Thyroid gland (tissue), 4 donors: ENCODE measurements around the gene LDLRAD4. TPM values are rescaled to one million over a fixed set of nuclear protein-coding genes. Genes with fewer than 3 reads are reported as not detected.

ENCODE experiments used
- DNase-seq, 2 donors: peaks; one replicate each; pipeline ENCODE4 v3.0.0-alpha.2; 2019
- H3K27ac ChIP-seq, 3 donors: fragments of 200-600 bp; sonication (generic); 1 replicate in 2 of 3; 2 replicates in 1 of 3; pipeline ENCODE4 v1.5.1; 2016 to 2019; ENCODE audit warnings: mild to moderate bottlenecking in 1 of 3, moderate library complexity in 1 of 3
- H3K27me3 ChIP-seq: fragments of 200-600 bp; sonication (generic); one replicate; pipeline ENCODE4 v1.5.1; 2019
- H3K36me3 ChIP-seq, 2 donors: fragments of 200-600 bp; sonication (generic); one replicate each; pipeline ENCODE4 v1.5.1; 2016 to 2019
- H3K4me1 ChIP-seq, 2 donors: fragments of 200-600 bp; sonication (generic); one replicate each; pipeline ENCODE4 v1.5.1; 2017 to 2019
- H3K4me3 ChIP-seq, 3 donors: fragments of 200-600 bp; sonication (generic); replicated peaks in 1 of 3; 1 replicate in 2 of 3; 2 replicates in 1 of 3; pipeline ENCODE4 v1.5.1; 2016; ENCODE audit warnings: mild to moderate bottlenecking in 1 of 3
- H3K9me3 ChIP-seq: fragments of 200-600 bp; sonication (generic); one replicate; pipeline ENCODE4 v1.5.1; 2017
- POLR2A ChIP-seq, 2 donors: fragments of 450-650 bp; IDR thresholded peaks; one replicate each; pipeline ENCODE4 v1.6.1; 2017; ENCODE audit warnings: antibody characterized with exemption in 2 of 2, mild to moderate bottlenecking in 2 of 2, moderate library complexity in 1 of 2
- WGBS, 2 donors: methylation state at CpG; one replicate each; pipeline ENCODE4 v1.1.5; 2017; 5-methylcytosine and 5-hydroxymethylcytosine counted together
- intact Hi-C: fragments of 100-400 bp; cut with DNase I; formaldehyde crosslinking; loops from one replicate; pipeline ENCODE4 v1.15.1; 2023
- total RNA-seq, 4 donors: library from RNA; depleted of rRNA; stranded (reverse); fragments of >200 nt; gene quantifications; one replicate each; pipeline ENCODE4 v1.2.3, GENCODE V29; 2016
- TF ChIP-seq, protein P1 (sequence below), 6 experiments: fragments of 200-600 bp in 3 of 6; fragments of 450-650 bp in 3 of 6; sonication (generic) in 3 of 6; IDR thresholded peaks; one replicate each; pipeline ENCODE4 v1.5.1; 2016 to 2019; ENCODE audit warnings: antibody characterized with exemption in 6 of 6, mild to moderate bottlenecking in 2 of 6, inconsistent platforms in 1 of 6, moderate library complexity in 1 of 6

Gene LDLRAD4
- total RNA-seq, 4 donors from 2014 or later = 23.7 to 35.7 (median 29.7) TPM

DNA sequence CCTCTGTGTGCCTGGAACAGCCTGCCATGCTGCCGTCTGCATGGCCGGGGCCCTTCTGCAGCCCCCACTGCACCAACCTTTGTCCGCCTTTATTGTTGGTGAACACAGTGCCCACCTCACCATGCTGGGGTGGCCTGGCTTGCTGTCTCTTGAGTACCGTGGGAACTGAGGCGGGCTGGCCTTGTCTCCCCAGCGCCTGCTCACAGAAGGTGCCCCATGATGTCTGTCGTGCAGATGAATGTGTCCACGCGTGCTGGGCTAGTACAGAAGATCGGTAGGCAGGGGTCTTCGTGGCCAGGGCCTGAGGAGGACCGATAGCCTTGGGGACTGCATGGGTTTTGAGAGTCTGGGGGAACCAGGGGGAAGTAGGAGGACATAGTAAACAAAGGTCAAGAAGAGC lies 242.4 kb downstream of the LDLRAD4 start:
- Histone ChIP-seq H3K4me3 (no peak overlapping the region), H3K9me3 (no peaks in the 10 kb centered on the region), H3K4me1 (peaks cover 2 to 15% of the 10 kb centered on the region in 2 donors), H3K27ac (no peak overlapping the region), H3K27me3 (no peaks in the 10 kb centered on the region), H3K36me3 (no peaks in the 10 kb centered on the region)
- no peak for DNase-seq
- intact Hi-C loops = no loop called here
- WGBS, 2 donors = 89 to 91% methylated on average over 12 of the region's 12 CpGs
- TF ChIP-seq, protein P1, sequence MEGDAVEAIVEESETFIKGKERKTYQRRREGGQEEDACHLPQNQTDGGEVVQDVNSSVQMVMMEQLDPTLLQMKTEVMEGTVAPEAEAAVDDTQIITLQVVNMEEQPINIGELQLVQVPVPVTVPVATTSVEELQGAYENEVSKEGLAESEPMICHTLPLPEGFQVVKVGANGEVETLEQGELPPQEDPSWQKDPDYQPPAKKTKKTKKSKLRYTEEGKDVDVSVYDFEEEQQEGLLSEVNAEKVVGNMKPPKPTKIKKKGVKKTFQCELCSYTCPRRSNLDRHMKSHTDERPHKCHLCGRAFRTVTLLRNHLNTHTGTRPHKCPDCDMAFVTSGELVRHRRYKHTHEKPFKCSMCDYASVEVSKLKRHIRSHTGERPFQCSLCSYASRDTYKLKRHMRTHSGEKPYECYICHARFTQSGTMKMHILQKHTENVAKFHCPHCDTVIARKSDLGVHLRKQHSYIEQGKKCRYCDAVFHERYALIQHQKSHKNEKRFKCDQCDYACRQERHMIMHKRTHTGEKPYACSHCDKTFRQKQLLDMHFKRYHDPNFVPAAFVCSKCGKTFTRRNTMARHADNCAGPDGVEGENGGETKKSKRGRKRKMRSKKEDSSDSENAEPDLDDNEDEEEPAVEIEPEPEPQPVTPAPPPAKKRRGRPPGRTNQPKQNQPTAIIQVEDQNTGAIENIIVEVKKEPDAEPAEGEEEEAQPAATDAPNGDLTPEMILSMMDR (IDR thresholded peaks at IDR 0.05) = no peak
- TF ChIP-seq POLR2A (IDR thresholded peaks at IDR 0.05) = no peak

DNA sequence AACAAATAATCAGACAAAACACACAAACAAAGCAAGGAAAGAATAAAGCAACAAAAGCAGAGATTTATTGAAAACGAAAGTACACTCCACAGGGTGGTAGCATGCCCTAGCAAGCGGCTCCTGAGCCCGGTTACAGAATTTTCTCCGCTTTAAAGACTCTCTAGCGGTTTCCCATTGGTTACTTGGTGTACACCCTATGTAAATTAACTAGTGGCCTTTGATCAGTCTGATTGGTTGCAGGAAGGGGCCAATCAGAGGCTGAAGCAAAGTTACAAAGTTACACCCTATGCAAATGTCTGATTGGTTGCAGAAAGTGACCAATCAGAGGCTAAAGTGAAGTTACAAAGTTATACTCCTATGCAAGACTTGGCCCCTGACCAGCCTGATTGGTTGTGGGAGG lies 242.9 kb downstream of the LDLRAD4 start:
- no peak for DNase-seq
- TF ChIP-seq POLR2A (IDR thresholded peaks at IDR 0.05) = no peak
- TF ChIP-seq, protein P1 (IDR thresholded peaks at IDR 0.05) = no peak
- Histone ChIP-seq H3K4me1 (peaks cover 0 to 10% of the 10 kb centered on the region in 2 donors), H3K36me3 (no peaks in the 10 kb centered on the region), H3K27ac (no peak overlapping the region), H3K4me3 (no peak overlapping the region), H3K27me3 (no peaks in the 10 kb centered on the region), H3K9me3 (no peaks in the 10 kb centered on the region)
- intact Hi-C loops = no loop called here
- WGBS, 2 donors = 92 to 93% methylated on average over 5 of the region's 5 CpGs

DNA sequence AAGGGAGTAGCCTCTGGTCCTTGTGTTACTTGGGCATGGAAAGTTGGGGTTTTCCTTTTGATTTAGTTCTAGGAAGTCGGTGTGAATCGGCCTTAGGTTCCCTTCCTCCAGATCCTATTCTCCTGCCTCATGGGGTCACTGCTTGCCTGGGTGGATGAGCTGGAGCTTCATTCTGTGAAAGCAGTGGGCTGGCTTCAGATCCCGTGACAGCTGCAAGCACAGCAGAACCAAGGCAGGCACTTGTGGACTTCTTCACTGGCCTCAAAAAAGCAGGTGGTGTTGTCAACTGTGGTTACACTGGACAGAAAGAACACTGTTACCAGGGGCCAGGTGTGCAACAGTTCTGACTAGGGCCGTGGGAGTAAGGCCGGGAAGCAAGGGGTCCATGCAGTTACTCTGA lies 243.4 kb downstream of the LDLRAD4 start:
- H3K9me3 ChIP-seq = no peaks in the 10 kb centered on the region
- intact Hi-C loops = no loop called here
- H3K27ac ChIP-seq = no peak overlapping the region
- H3K27me3 ChIP-seq = no peaks in the 10 kb centered on the region
- WGBS, 2 donors = 89 to 95% methylated on average over 5 of the region's 5 CpGs
- no peaks in the 10 kb centered on the region for H3K36me3 ChIP-seq
- H3K4me1 ChIP-seq = peaks cover 0 to 5% of the 10 kb centered on the region in 2 donors
- no peak overlapping the region for H3K4me3 ChIP-seq
- TF ChIP-seq, protein P1 (IDR thresholded peaks at IDR 0.05) = no peak
- TF ChIP-seq POLR2A (IDR thresholded peaks at IDR 0.05) = no peak
- DNase-seq = no peak

DNA sequence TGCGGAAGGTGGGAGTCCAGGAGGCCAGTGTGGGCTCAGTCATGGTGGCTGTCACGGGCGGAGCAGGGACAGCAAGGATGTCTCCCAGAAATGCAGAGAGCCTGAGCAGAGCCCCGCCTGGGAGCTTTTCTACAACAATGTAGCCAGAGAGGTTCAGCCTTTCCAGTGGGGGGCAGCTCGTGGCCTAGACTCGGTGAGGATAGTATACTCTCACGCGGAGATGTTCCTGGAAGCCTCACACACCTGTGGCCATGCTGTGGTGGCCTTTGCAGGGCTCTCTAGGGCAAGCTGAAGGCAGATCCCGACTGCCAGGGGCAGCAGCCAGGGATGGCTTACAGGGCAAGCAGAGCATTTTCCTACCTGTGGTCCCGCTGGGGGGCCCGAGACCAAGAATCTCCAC lies 244.1 kb downstream of the LDLRAD4 start:
- TF ChIP-seq, protein P1 (IDR thresholded peaks at IDR 0.05) = no peak
- no peak for TF ChIP-seq POLR2A (IDR thresholded peaks at IDR 0.05)
- Histone ChIP-seq H3K36me3 (no peaks in the 10 kb centered on the region), H3K27me3 (no peaks in the 10 kb centered on the region), H3K9me3 (no peaks in the 10 kb centered on the region), H3K4me3 (no peak overlapping the region), H3K4me1 (peaks cover 0 to 5% of the 10 kb centered on the region in 2 donors), H3K27ac (no peak overlapping the region)
- intact Hi-C loops = no loop called here
- no peak for DNase-seq
- WGBS, 2 donors = 86 to 87% methylated on average over 9 to 11 of the region's 11 CpGs

DNA sequence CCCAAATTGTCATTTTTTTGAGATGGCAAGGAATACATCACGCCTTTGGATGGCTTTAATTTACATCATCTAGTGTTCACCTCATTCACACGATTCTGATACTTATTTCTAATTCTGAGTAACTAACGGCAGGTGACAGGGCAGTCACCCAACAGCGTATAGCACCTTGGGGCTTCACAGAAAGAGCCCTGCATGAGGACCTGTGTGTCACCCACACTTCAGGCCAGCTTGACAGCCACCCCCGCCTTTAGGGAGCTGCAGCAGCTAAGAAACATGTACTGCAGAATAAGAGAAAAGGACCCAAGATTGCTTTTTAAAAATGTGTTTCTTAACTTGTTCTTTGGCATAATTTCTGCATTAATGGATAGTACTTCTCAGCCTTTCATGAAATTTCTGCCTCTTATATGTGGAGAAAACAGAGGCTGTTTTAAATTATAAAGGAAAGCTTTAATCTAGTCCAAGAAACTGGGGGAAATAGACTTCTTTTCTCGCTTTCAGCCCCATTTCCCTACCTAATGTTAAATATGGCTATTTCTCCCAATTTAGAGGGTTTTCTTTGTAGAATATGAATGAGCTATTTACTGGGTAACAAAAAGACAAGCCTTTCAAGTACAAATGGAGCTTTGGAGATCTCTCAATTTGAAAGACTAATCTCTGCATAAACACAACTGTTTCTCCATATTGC lies 245.1 kb downstream of the LDLRAD4 start:
- no peaks in the 10 kb centered on the region for H3K36me3 ChIP-seq
- no peaks in the 10 kb centered on the region for H3K9me3 ChIP-seq
- no peaks in the 10 kb centered on the region for H3K27me3 ChIP-seq
- peaks cover 0 to 5% of the 10 kb centered on the region in 2 donors for H3K4me1 ChIP-seq
- intact Hi-C loops = no loop called here
- H3K27ac ChIP-seq = no peak overlapping the region
- 80 to 89% methylated on average over 6 of the region's 6 CpGs for WGBS, 2 donors
- TF ChIP-seq, protein P1 (IDR thresholded peaks at IDR 0.05) = no peak
- TF ChIP-seq POLR2A (IDR thresholded peaks at IDR 0.05) = no peak
- no peak overlapping the region for H3K4me3 ChIP-seq
- DNase-seq = no peak
